HepG2 (cell line): ENCODE measurements around the gene GALK2. TPM values are rescaled to one million over a fixed set of nuclear protein-coding genes. Genes with fewer than 3 reads are reported as not detected.

Experiments
- NR2C2 ChIP-seq: sonication (generic); formaldehyde crosslinking; IDR thresholded peaks from 2 replicates; pipeline ENCODE4 v1.4.0; 2020; ENCODE audit warnings: missing genetic modification reagents, mild to moderate bottlenecking, moderate library complexity, borderline replicate concordance
- NR2F6 ChIP-seq, 2 experiments: IDR thresholded peaks; 2 replicates each; pipeline ENCODE4 v1.6.1; 2016; ENCODE audit warnings: antibody characterized with exemption in 1 of 2, mild to moderate bottlenecking in 1 of 2
- RORA ChIP-seq: sonication (generic); formaldehyde crosslinking; IDR thresholded peaks from 2 replicates; pipeline ENCODE4 v1.5.0; 2020; ENCODE audit warnings: mild to moderate bottlenecking, missing genetic modification reagents, moderate library complexity
- TCF7 ChIP-seq: sonication (generic); IDR thresholded peaks from 2 replicates; pipeline ENCODE4 v1.6.1; 2016; ENCODE audit warnings: antibody characterized with exemption, low read depth
- ZNF484 ChIP-seq: sonication (generic); formaldehyde crosslinking; IDR thresholded peaks from 2 replicates; pipeline ENCODE4 v1.5.1; 2020; ENCODE audit warnings: mild to moderate bottlenecking, low read depth, missing genetic modification reagents, borderline replicate concordance
- polyA plus RNA-seq, 8 experiments: library from polyadenylated mRNA; depleted of rRNA in 3 of 8; stranded (reverse) in 7 of 8; unstranded in 1 of 8; fragments of >200 nt; fragmentation: Illumina TruSeq in 4 of 8; extraction: Trizol in 4 of 8; gene quantifications; 2 replicates each; pipeline versions ENCODE4 v1.2.1 to v1.2.3, GENCODE V29; 2011 to 2016; ENCODE audit warnings: low read depth in 4 of 8, missing spikeins in 1 of 8, mixed read lengths in 1 of 8; ENCODE audit not compliant: insufficient read depth in 1 of 8
- total RNA-seq, 5 experiments: library from RNA; depleted of rRNA; stranded (reverse); fragments of >200 nt; fragmentation: Illumina TruSeq; extraction: Trizol; gene quantifications; 2 replicates each; pipeline ENCODE4 v1.2.3, GENCODE V29; 2016; ENCODE audit warnings: low read depth in 1 of 5
- TF ChIP-seq, protein P1 (sequence below): sonication (generic); formaldehyde crosslinking; IDR thresholded peaks from 2 replicates; pipeline ENCODE4 v1.5.0; 2020; ENCODE audit warnings: mild to moderate bottlenecking, missing genetic modification reagents
- TF ChIP-seq, protein P2 (sequence below): sonication (generic); formaldehyde crosslinking; IDR thresholded peaks from 2 replicates; pipeline ENCODE4 v1.8.0; 2022; ENCODE audit warnings: mild to moderate bottlenecking, missing genetic modification reagents
- TF ChIP-seq, protein P3 (sequence below): sonication (generic); formaldehyde crosslinking; IDR thresholded peaks from 2 replicates; pipeline ENCODE4 v1.5.0; 2020; ENCODE audit warnings: mild to moderate bottlenecking, missing genetic modification reagents, moderate library complexity
- TF ChIP-seq, protein P4 (sequence below): sonication (generic); formaldehyde crosslinking; IDR thresholded peaks from 2 replicates; pipeline ENCODE4 v1.8.0; 2022; ENCODE audit warnings: missing genetic modification reagents, mild to moderate bottlenecking, borderline replicate concordance
- TF ChIP-seq, protein P5 (sequence below): sonication (generic); formaldehyde crosslinking; IDR thresholded peaks from 2 replicates; pipeline ENCODE4 v1.4.0; 2020; ENCODE audit warnings: missing genetic modification reagents
- TF ChIP-seq, protein P6 (sequence below): sonication (generic); formaldehyde crosslinking; IDR thresholded peaks from 2 replicates; pipeline ENCODE4 v1.8.1; 2022; ENCODE audit warnings: mild to moderate bottlenecking, missing genetic modification reagents

Gene GALK2
- total and polyA plus RNA-seq, 2 of the 13 experiments (the other 11 are each of a cell fraction or from before 2014, with no cell fraction given), result 17.6 to 32.8 TPM

DNA sequence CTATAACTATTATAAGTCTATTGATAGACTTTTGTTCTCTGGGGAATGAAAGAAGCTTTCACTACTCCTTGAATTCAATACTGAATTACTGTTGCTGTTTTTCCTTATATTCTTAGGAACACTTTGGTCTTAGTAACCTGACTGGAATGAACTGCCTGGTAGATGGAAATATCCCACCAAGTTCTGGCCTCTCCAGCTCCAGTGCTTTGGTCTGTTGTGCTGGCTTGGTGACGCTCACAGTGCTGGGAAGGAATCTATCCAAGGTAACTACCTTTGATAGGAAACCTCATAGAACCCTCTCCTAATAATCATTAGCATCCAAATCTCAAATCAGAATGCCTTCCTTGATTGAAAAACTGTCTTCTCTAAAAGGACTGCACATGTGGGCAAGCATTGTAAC lies 69.1 kb downstream of the GALK2 start (continued):
- TF ChIP-seq, protein P1, sequence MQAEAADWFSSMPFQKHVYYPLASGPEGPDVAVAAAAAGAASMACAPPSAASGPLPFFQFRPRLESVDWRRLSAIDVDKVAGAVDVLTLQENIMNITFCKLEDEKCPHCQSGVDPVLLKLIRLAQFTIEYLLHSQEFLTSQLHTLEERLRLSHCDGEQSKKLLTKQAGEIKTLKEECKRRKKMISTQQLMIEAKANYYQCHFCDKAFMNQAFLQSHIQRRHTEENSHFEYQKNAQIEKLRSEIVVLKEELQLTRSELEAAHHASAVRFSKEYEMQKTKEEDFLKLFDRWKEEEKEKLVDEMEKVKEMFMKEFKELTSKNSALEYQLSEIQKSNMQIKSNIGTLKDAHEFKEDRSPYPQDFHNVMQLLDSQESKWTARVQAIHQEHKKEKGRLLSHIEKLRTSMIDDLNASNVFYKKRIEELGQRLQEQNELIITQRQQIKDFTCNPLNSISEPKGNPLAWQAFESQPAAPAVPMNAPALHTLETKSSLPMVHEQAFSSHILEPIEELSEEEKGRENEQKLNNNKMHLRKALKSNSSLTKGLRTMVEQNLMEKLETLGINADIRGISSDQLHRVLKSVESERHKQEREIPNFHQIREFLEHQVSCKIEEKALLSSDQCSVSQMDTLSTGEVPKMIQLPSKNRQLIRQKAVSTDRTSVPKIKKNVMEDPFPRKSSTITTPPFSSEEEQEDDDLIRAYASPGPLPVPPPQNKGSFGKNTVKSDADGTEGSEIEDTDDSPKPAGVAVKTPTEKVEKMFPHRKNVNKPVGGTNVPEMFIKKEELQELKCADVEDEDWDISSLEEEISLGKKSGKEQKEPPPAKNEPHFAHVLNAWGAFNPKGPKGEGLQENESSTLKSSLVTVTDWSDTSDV, result no peak
- TF ChIP-seq, protein P2, sequence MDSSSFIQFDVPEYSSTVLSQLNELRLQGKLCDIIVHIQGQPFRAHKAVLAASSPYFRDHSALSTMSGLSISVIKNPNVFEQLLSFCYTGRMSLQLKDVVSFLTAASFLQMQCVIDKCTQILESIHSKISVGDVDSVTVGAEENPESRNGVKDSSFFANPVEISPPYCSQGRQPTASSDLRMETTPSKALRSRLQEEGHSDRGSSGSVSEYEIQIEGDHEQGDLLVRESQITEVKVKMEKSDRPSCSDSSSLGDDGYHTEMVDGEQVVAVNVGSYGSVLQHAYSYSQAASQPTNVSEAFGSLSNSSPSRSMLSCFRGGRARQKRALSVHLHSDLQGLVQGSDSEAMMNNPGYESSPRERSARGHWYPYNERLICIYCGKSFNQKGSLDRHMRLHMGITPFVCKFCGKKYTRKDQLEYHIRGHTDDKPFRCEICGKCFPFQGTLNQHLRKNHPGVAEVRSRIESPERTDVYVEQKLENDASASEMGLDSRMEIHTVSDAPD (CRISPR knock-in tag), result no peak
- no peak for TF ChIP-seq NR2C2 (CRISPR knock-in tag)
- no peak for TF ChIP-seq ZNF484
- TF ChIP-seq, protein P3, sequence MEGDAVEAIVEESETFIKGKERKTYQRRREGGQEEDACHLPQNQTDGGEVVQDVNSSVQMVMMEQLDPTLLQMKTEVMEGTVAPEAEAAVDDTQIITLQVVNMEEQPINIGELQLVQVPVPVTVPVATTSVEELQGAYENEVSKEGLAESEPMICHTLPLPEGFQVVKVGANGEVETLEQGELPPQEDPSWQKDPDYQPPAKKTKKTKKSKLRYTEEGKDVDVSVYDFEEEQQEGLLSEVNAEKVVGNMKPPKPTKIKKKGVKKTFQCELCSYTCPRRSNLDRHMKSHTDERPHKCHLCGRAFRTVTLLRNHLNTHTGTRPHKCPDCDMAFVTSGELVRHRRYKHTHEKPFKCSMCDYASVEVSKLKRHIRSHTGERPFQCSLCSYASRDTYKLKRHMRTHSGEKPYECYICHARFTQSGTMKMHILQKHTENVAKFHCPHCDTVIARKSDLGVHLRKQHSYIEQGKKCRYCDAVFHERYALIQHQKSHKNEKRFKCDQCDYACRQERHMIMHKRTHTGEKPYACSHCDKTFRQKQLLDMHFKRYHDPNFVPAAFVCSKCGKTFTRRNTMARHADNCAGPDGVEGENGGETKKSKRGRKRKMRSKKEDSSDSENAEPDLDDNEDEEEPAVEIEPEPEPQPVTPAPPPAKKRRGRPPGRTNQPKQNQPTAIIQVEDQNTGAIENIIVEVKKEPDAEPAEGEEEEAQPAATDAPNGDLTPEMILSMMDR (CRISPR knock-in tag), result no peak
- TF ChIP-seq, protein P4, sequence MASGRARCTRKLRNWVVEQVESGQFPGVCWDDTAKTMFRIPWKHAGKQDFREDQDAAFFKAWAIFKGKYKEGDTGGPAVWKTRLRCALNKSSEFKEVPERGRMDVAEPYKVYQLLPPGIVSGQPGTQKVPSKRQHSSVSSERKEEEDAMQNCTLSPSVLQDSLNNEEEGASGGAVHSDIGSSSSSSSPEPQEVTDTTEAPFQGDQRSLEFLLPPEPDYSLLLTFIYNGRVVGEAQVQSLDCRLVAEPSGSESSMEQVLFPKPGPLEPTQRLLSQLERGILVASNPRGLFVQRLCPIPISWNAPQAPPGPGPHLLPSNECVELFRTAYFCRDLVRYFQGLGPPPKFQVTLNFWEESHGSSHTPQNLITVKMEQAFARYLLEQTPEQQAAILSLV (CRISPR knock-in tag), result no peak
- TF ChIP-seq NR2F6 (IDR thresholded peaks at IDR 0.05), result no peak
- TF ChIP-seq NR2F6 (CRISPR knock-in tag; IDR thresholded peaks at IDR 0.05), result no peak
- TF ChIP-seq, protein P5, sequence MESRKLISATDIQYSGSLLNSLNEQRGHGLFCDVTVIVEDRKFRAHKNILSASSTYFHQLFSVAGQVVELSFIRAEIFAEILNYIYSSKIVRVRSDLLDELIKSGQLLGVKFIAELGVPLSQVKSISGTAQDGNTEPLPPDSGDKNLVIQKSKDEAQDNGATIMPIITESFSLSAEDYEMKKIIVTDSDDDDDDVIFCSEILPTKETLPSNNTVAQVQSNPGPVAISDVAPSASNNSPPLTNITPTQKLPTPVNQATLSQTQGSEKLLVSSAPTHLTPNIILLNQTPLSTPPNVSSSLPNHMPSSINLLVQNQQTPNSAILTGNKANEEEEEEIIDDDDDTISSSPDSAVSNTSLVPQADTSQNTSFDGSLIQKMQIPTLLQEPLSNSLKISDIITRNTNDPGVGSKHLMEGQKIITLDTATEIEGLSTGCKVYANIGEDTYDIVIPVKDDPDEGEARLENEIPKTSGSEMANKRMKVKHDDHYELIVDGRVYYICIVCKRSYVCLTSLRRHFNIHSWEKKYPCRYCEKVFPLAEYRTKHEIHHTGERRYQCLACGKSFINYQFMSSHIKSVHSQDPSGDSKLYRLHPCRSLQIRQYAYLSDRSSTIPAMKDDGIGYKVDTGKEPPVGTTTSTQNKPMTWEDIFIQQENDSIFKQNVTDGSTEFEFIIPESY (CRISPR knock-in tag), result no peak
- TF ChIP-seq RORA (CRISPR knock-in tag), result no peak
- TF ChIP-seq, protein P6, sequence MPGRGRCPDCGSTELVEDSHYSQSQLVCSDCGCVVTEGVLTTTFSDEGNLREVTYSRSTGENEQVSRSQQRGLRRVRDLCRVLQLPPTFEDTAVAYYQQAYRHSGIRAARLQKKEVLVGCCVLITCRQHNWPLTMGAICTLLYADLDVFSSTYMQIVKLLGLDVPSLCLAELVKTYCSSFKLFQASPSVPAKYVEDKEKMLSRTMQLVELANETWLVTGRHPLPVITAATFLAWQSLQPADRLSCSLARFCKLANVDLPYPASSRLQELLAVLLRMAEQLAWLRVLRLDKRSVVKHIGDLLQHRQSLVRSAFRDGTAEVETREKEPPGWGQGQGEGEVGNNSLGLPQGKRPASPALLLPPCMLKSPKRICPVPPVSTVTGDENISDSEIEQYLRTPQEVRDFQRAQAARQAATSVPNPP (CRISPR knock-in tag), result no peak
- TF ChIP-seq TCF7, result no peak
- TF ChIP-seq, all 625 proteins: peak for 0
